Subcutaneous adipose tissue (tissue), 4 donors: ENCODE results near the gene KCNQ4. TPM values are rescaled to one million over a fixed set of nuclear protein-coding genes. Genes with fewer than 3 reads are reported as not detected.

ENCODE experiments used
- CTCF ChIP-seq: fragments of 450-650 bp; IDR thresholded peaks from one replicate; pipeline ENCODE4 v1.5.1; 2016; ENCODE audit warnings: low read depth, mild to moderate bottlenecking, control low read depth, antibody characterized with exemption, moderate library complexity
- total RNA-seq, 4 donors: library from RNA; depleted of rRNA; stranded (reverse); fragments of >200 nt; gene quantifications; one replicate each; pipeline ENCODE4 v1.1.0, GENCODE V29; 2016

KCNQ4 gene
- total RNA-seq, 4 donors from 2014 or later = 0.34 to 1.1 (median 0.49) TPM; not detected in 1

GRCh38 chr1:40878906-40879305, 95.3 kb downstream of the KCNQ4 start:
- no peak for TF ChIP-seq CTCF

- no peak for TF ChIP-seq CTCF
Observed at GRCh38 chr1:40879482-40880175, 96.0 kb downstream of the KCNQ4 start.

- TF ChIP-seq CTCF = no peak
Observed at GRCh38 chr1:40880813-40881549, 97.4 kb downstream of the KCNQ4 start.

- TF ChIP-seq CTCF = no peak
Observed at GRCh38 chr1:40884055-40884795, 100.6 kb downstream of the KCNQ4 start.

- TF ChIP-seq CTCF = no peak
Observed at GRCh38 chr1:40886318-40887011, 102.9 kb downstream of the KCNQ4 start.

- no peak for TF ChIP-seq CTCF
Observed at GRCh38 chr1:40887012-40887378, 103.4 kb downstream of the KCNQ4 start.
